Esophagus muscularis mucosa (tissue), 4 donors: ENCODE results near the gene TRAPPC3. TPM values are rescaled to one million over a fixed set of nuclear protein-coding genes. Genes with fewer than 3 reads are reported as not detected.

Experiments used
- DNase-seq: peaks from one replicate; pipeline ENCODE4 v3.0.0-alpha.2; 2017; ENCODE audit errors: extremely low spot score
- H3K27ac ChIP-seq, 4 donors: fragments of 200-600 bp; sonication (generic); replicated peaks in 1 of 4; 1 replicate in 3 of 4; 2 replicates in 1 of 4; pipeline ENCODE4 v1.5.1; 2016 to 2019; ENCODE audit warnings: mild to moderate bottlenecking in 1 of 4
- H3K27me3 ChIP-seq, 4 donors: fragments of 200-600 bp; sonication (generic); one replicate each; pipeline versions ENCODE4 v1.5.1 to v1.6.0; 2016 to 2019
- H3K36me3 ChIP-seq, 4 donors: fragments of 200-600 bp; sonication (generic); one replicate each; pipeline ENCODE4 v1.5.1; 2016 to 2019
- H3K4me1 ChIP-seq, 4 donors: fragments of 200-600 bp; sonication (generic); one replicate each; pipeline ENCODE4 v1.5.1; 2016 to 2019
- H3K4me3 ChIP-seq, 4 donors: fragments of 200-600 bp; sonication (generic); 1 replicate in 2 of 4; 2 replicates in 2 of 4; pipeline ENCODE4 v1.5.1; 2016 to 2019; ENCODE audit warnings: mild to moderate bottlenecking in 4 of 4, moderate library complexity in 1 of 4
- H3K9me3 ChIP-seq, 4 donors: fragments of 200-600 bp; sonication (generic); 1 replicate in 3 of 4; 2 replicates in 1 of 4; pipeline ENCODE4 v1.5.1; 2016 to 2019
- CTCF ChIP-seq, 3 experiments: fragments of 200-600 bp in 2 of 3; fragments of 450-650 bp in 1 of 3; sonication (generic) in 2 of 3; IDR thresholded peaks; one replicate each; pipeline ENCODE4 v1.5.1; 2017 to 2019; ENCODE audit warnings: antibody characterized with exemption in 3 of 3, mild to moderate bottlenecking in 2 of 3, moderate library complexity in 1 of 3
- EP300 ChIP-seq: sonication (generic); formaldehyde crosslinking; IDR thresholded peaks from one replicate; pipeline ENCODE4 v1.6.1; 2017; ENCODE audit warnings: antibody characterized with exemption
- POLR2A ChIP-seq: fragments of 450-650 bp; IDR thresholded peaks from one replicate; pipeline ENCODE4 v1.6.1; 2017; ENCODE audit warnings: antibody characterized with exemption, moderate library complexity, mild to moderate bottlenecking, low read depth
- POLR2AphosphoS5 ChIP-seq, 2 donors: sonication (generic); formaldehyde crosslinking; IDR thresholded peaks; one replicate each; pipeline ENCODE4 v1.6.1; 2017; ENCODE audit warnings: antibody characterized with exemption in 2 of 2
- WGBS: methylation state at CpG from one replicate; pipeline ENCODE4 v1.1.5; 2018; 5-methylcytosine and 5-hydroxymethylcytosine counted together
- intact Hi-C: fragments of 100-400 bp; cut with DNase I; formaldehyde crosslinking; loops from one replicate; pipeline ENCODE4 v1.15.1; 2023
- total RNA-seq, 4 donors: library from RNA; depleted of rRNA; stranded (reverse); fragments of >200 nt; gene quantifications; one replicate each; pipeline versions ENCODE4 v1.1.0 to v1.2.1, GENCODE V29; 2016

TRAPPC3 gene
- total RNA-seq, 4 donors from 2014 or later = 97.9 to 164 (median 122) TPM

GRCh38 chr1:36093226-36093625 lies 56.1 kb downstream of the TRAPPC3 start:
- no peak for DNase-seq
- no peak overlapping the region for H3K4me3 ChIP-seq
- TF ChIP-seq CTCF (IDR thresholded peaks at IDR 0.05) (no peak), POLR2AphosphoS5 (IDR thresholded peaks at IDR 0.05) (no peak), EP300 (no peak)
- H3K4me1 ChIP-seq = peaks cover 17 to 66% (median 56%) of the 10 kb centered on the region in 4 donors
- H3K27me3 ChIP-seq = no peaks in the 10 kb centered on the region
- 100% methylated on average over 1 of the region's 7 CpGs for WGBS
- H3K9me3 ChIP-seq = no peaks in the 10 kb centered on the region
- intact Hi-C loops = no loop called here
- H3K36me3 ChIP-seq = peaks cover 28 to 69% (median 60%) of the 10 kb centered on the region in 4 donors
- H3K27ac ChIP-seq = no peak overlapping the region

GRCh38 chr1:36092798-36093185 lies 56.5 kb downstream of the TRAPPC3 start:
- Histone ChIP-seq H3K36me3 (peaks cover 28 to 67% (median 60%) of the 10 kb centered on the region in 4 donors), H3K9me3 (no peaks in the 10 kb centered on the region), H3K27me3 (no peaks in the 10 kb centered on the region), H3K27ac (no peak overlapping the region), H3K4me3 (no peak overlapping the region), H3K4me1 (peaks cover 19 to 68% (median 59%) of the 10 kb centered on the region in 4 donors)
- WGBS = 86% methylated on average over 9 of the region's 9 CpGs
- intact Hi-C loops = no loop called here
- no peak for TF ChIP-seq POLR2A
- TF ChIP-seq POLR2AphosphoS5 (IDR thresholded peaks at IDR 0.05) = no peak
- TF ChIP-seq EP300 = no peak
- TF ChIP-seq CTCF (IDR thresholded peaks at IDR 0.05) = no peak
- DNase-seq = no peak

GRCh38 chr1:36092166-36092797 lies 57.0 kb downstream of the TRAPPC3 start:
- no peak for DNase-seq
- Histone ChIP-seq H3K4me1 (peaks cover 19 to 68% (median 60%) of the 10 kb centered on the region in 4 donors), H3K27ac (no peak overlapping the region), H3K9me3 (no peaks in the 10 kb centered on the region), H3K36me3 (peaks cover 28 to 61% (median 60%) of the 10 kb centered on the region in 4 donors), H3K27me3 (no peaks in the 10 kb centered on the region), H3K4me3 (no peak overlapping the region)
- TF ChIP-seq CTCF (IDR thresholded peaks at IDR 0.05) (no peak), POLR2A (no peak), POLR2AphosphoS5 (IDR thresholded peaks at IDR 0.05) (no peak), EP300 (no peak)
- intact Hi-C loops = no loop called here
- WGBS = 87% methylated on average over 17 of the region's 17 CpGs

GRCh38 chr1:36091698-36092097 lies 57.6 kb downstream of the TRAPPC3 start:
- Histone ChIP-seq H3K27me3 (peaks cover 0 to 2% (median 0%) of the 10 kb centered on the region in 4 donors), H3K4me3 (no peak overlapping the region), H3K9me3 (no peaks in the 10 kb centered on the region), H3K36me3 (peaks cover 28 to 61% (median 58%) of the 10 kb centered on the region in 4 donors), H3K27ac (no peak overlapping the region), H3K4me1 (peaks cover 19 to 65% (median 60%) of the 10 kb centered on the region in 4 donors)
- no peak for DNase-seq
- intact Hi-C loops = no loop called here
- TF ChIP-seq POLR2A (no peak), POLR2AphosphoS5 (IDR thresholded peaks at IDR 0.05) (no peak), EP300 (no peak), CTCF (IDR thresholded peaks at IDR 0.05) (no peak)
- WGBS = 86% methylated on average over 11 of the region's 13 CpGs

GRCh38 chr1:36091141-36091540 lies 58.1 kb downstream of the TRAPPC3 start:
- no peak for DNase-seq
- Histone ChIP-seq H3K4me3 (no peak overlapping the region), H3K27ac (no peak overlapping the region), H3K9me3 (no peaks in the 10 kb centered on the region), H3K36me3 (peaks cover 28 to 61% (median 52%) of the 10 kb centered on the region in 4 donors), H3K4me1 (peaks cover 19 to 63% (median 57%) of the 10 kb centered on the region in 4 donors), H3K27me3 (peaks cover 0 to 8% (median 0%) of the 10 kb centered on the region in 4 donors)
- 80% methylated on average over 4 of the region's 4 CpGs for whole genome bisulfite sequencing
- intact Hi-C loops = no loop called here
- TF ChIP-seq CTCF (IDR thresholded peaks at IDR 0.05) (no peak), EP300 (no peak), POLR2A (no peak), POLR2AphosphoS5 (IDR thresholded peaks at IDR 0.05) (no peak)
